GM23338 (cell line): Measurements from ENCODE around the gene BRD9. TPM values are rescaled to one million over a fixed set of nuclear protein-coding genes. Genes with fewer than 3 reads are reported as not detected.
"Not testable (repeated sequence)": the region's sequence is repeated elsewhere in the genome, so short reads cannot be mapped to it uniquely, and the experiment has no call there.

Experiments
- ATAC-seq: fragments of 200-7000 bp; cut with Tn5 transposase; 3 replicates; pipeline ENCODE4 v1.9.1; 2020
- DNase-seq: peaks from one replicate; pipeline ENCODE4 v3.0.0-alpha.2; 2015; ENCODE audit warnings: low spot score
- H2AFZ ChIP-seq: fragments of 200-600 bp; sonication (generic); 2 replicates; pipeline ENCODE4 v1.8.0; 2016; ENCODE audit warnings: antibody characterized with exemption, mild to moderate bottlenecking, moderate library complexity
- H3F3A ChIP-seq: fragments of 200-600 bp; sonication (generic); replicated peaks from 2 replicates; pipeline ENCODE4 v1.8.0; 2017; ENCODE audit warnings: antibody characterized with exemption, mixed run types, low read depth
- H3K27ac ChIP-seq: fragments of 200-600 bp; sonication (generic); 2 replicates; pipeline ENCODE4 v1.6.1; 2016; ENCODE audit warnings: low read depth
- H3K27me3 ChIP-seq: fragments of 200-600 bp; sonication (generic); 2 replicates; pipeline ENCODE4 v1.8.0; 2016; ENCODE audit warnings: mild to moderate bottlenecking, mixed run types, moderate library complexity; ENCODE audit not compliant: insufficient read depth
- H3K36me3 ChIP-seq: fragments of 200-600 bp; sonication (generic); 2 replicates; pipeline ENCODE4 v1.8.0; 2016; ENCODE audit warnings: mild to moderate bottlenecking; ENCODE audit not compliant: insufficient read depth
- H3K4me1 ChIP-seq: fragments of 200-600 bp; sonication (generic); 2 replicates; pipeline ENCODE4 v1.8.0; 2016; ENCODE audit warnings: mild to moderate bottlenecking, moderate library complexity; ENCODE audit not compliant: insufficient read depth
- H3K4me2 ChIP-seq: fragments of 200-600 bp; sonication (generic); 2 replicates; pipeline ENCODE4 v1.7.1; 2017; ENCODE audit warnings: mixed run types
- H3K4me3 ChIP-seq: fragments of 200-600 bp; sonication (generic); 2 replicates; pipeline ENCODE4 v1.6.1; 2016; ENCODE audit warnings: mixed run types
- H3K79me2 ChIP-seq: fragments of 200-600 bp; sonication (generic); replicated peaks from 2 replicates; pipeline ENCODE4 v1.8.0; 2017; ENCODE audit warnings: mild to moderate bottlenecking; ENCODE audit not compliant: insufficient read depth
- H3K9me2 ChIP-seq: fragments of 200-600 bp; sonication (generic); 2 replicates; pipeline ENCODE4 v1.8.0; 2017; ENCODE audit not compliant: insufficient read depth
- H4K20me1 ChIP-seq: fragments of 200-600 bp; sonication (generic); replicated peaks from 2 replicates; pipeline ENCODE4 v1.8.0; 2017; ENCODE audit warnings: mild to moderate bottlenecking; ENCODE audit not compliant: insufficient read depth
- H3K27ac Mint-ChIP-seq: 2 replicates; pipeline ENCODE4 v1.8.0; 2020; ENCODE audit warnings: inconsistent platforms, mild to moderate bottlenecking, moderate library complexity, mixed read lengths
- H3K27me3 Mint-ChIP-seq: 3 replicates; pipeline ENCODE4 v1.8.0; 2022; ENCODE audit warnings: low read depth, mild to moderate bottlenecking, moderate library complexity, mixed read lengths, inconsistent platforms; ENCODE audit not compliant: insufficient read depth, poor library complexity
- H3K36me3 Mint-ChIP-seq: 3 replicates; pipeline ENCODE4 v1.8.0; 2021; ENCODE audit warnings: low read depth, mild to moderate bottlenecking, inconsistent platforms, moderate library complexity, mixed read lengths
- H3K4me1 Mint-ChIP-seq: 3 replicates; pipeline ENCODE4 v1.8.0; 2020; ENCODE audit warnings: mild to moderate bottlenecking, inconsistent platforms, mixed read lengths
- H3K4me3 Mint-ChIP-seq: 3 replicates; pipeline ENCODE4 v1.8.0; 2021; ENCODE audit warnings: moderate library complexity, mild to moderate bottlenecking, inconsistent platforms, mixed read lengths
- H3K9me3 Mint-ChIP-seq: 3 replicates; pipeline ENCODE4 v1.8.0; 2020; ENCODE audit warnings: moderate library complexity, mild to moderate bottlenecking, inconsistent platforms, mixed read lengths
- CREB1 ChIP-seq: fragments of 250-450 bp; sonication (Bioruptor Pico); IDR thresholded peaks from 2 replicates; pipeline ENCODE4 v1.5.0; 2020; ENCODE audit warnings: low read depth, mild to moderate bottlenecking, moderate library complexity
- EZH2 ChIP-seq: fragments of 200-600 bp; sonication (generic); IDR thresholded peaks from one replicate; pipeline ENCODE4 v1.8.0; 2017; ENCODE audit warnings: antibody characterized with exemption, mild to moderate bottlenecking, low read depth; ENCODE audit not compliant: unreplicated experiment
- EZH2phosphoT487 ChIP-seq: fragments of 200-600 bp; sonication (generic); IDR thresholded peaks from one replicate; pipeline ENCODE4 v1.8.1; 2018; ENCODE audit warnings: antibody characterized with exemption; ENCODE audit not compliant: unreplicated experiment
- JUNB ChIP-seq: IDR thresholded peaks from one replicate; pipeline ENCODE4 v1.6.1; 2016; ENCODE audit warnings: antibody characterized with exemption; ENCODE audit not compliant: unreplicated experiment
- NANOG ChIP-seq: IDR thresholded peaks from 2 replicates; pipeline ENCODE4 v1.6.1; 2016; ENCODE audit warnings: antibody characterized with exemption, borderline replicate concordance
- POLR2AphosphoS5 ChIP-seq: IDR thresholded peaks from 2 replicates; pipeline ENCODE4 v1.6.1; 2016; ENCODE audit warnings: antibody characterized with exemption, low read depth
- STAT1 ChIP-seq: IDR thresholded peaks from one replicate; pipeline ENCODE4 v1.6.1; 2016; ENCODE audit warnings: antibody characterized with exemption; ENCODE audit not compliant: unreplicated experiment
- ZNF114 ChIP-seq: fragments of 250-450 bp; sonication (Bioruptor Pico); IDR thresholded peaks from 2 replicates; pipeline ENCODE4 v1.5.0; 2020; ENCODE audit warnings: mild to moderate bottlenecking, moderate library complexity
- ZNF331 ChIP-seq: fragments of 250-450 bp; sonication (Bioruptor Pico); IDR thresholded peaks from 2 replicates; pipeline ENCODE4 v1.5.0; 2020; ENCODE audit warnings: low read depth, mild to moderate bottlenecking, moderate library complexity
- polyA plus RNA-seq: library from polyadenylated mRNA; unstranded; fragments of >200 nt; fragmentation: Nextera tagmentation; extraction: Ambion mirVana; gene quantifications from 2 replicates; pipeline ENCODE4 v1.2.1, GENCODE V29; 2016
- total RNA-seq: library from RNA; depleted of rRNA; stranded (reverse); fragments of >200 nt; shearing (Covaris generic); gene quantifications from 2 replicates; pipeline ENCODE4 v1.2.3, GENCODE V29; 2014
- TF ChIP-seq, protein P1 (sequence below): IDR thresholded peaks from one replicate; pipeline ENCODE4 v1.6.1; 2018; ENCODE audit warnings: antibody characterized with exemption; ENCODE audit not compliant: unreplicated experiment
- TF ChIP-seq, protein P2 (sequence below): fragments of 250-450 bp; sonication (Bioruptor Pico); IDR thresholded peaks from 2 replicates; pipeline ENCODE4 v1.5.0; 2020; ENCODE audit warnings: mild to moderate bottlenecking, moderate library complexity
- TF ChIP-seq, protein P3 (sequence below): IDR thresholded peaks from 2 replicates; pipeline ENCODE4 v1.6.1; 2016; ENCODE audit warnings: antibody characterized with exemption

Gene BRD9
- total and polyA plus RNA-seq, 2 experiments from 2014 or later, result 32.9 to 54.7 TPM

DNA sequence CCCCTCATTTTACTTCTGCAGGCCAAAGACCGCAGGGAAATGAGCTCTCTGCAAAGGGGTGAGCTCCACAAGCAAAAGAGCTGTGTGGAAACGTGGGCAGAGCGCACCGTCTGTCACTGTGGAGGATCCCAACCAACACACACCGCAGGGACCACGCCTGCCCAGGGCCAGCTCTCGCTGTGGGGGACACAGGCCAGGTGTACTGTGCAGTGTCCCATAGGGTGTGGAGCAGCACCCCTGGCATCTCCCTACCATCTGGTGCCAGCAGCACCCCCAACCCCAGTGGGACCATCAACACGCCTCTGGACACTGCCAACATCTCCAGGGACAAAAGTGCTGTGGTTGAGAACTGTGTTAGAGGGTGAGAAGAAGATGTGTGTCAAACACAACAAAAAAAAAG is 13.9 kb downstream of the BRD9 start:
- not testable (repeated sequence) for ATAC-seq, H3K4me1 Mint-ChIP-seq, H2AFZ ChIP-seq, H3K27ac ChIP-seq, H3K27me3 ChIP-seq, H3F3A ChIP-seq, H3K9me2 ChIP-seq, H3K27ac Mint-ChIP-seq, DNase-seq, H3K4me3 ChIP-seq, H3K4me1 ChIP-seq, H3K4me3 Mint-ChIP-seq, H3K9me3 Mint-ChIP-seq, H3K4me2 ChIP-seq
- Mint-ChIP-seq H3K27me3 (peaks cover 17% of the 10 kb centered on the region), H3K36me3 (peaks cover 79% of the 10 kb centered on the region)
- Histone ChIP-seq H3K36me3 (peaks cover 34% of the 10 kb centered on the region), H3K79me2 (peaks cover 45% of the 10 kb centered on the region), H4K20me1 (peaks cover 27% of the 10 kb centered on the region)

DNA sequence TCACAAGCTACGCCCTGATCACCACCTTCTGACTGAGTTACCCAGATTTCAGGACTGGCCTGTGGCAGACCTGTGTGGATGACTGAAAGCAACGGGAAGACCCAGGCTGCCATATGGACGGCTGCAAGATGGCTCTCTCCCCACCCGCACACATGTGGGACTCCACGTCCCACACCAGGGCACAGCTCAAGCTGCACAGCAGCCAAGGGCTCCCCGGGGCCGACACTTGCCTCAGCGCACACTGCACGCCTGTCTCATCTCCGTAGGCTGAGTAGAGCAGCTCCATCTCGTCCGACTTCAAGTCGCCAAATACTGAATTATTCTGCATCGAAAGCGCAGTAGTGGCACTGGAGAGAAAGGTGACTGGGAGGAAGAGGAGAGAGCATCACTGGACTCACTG is 14.5 kb downstream of the BRD9 start:
- H3K4me1 ChIP-seq, result no peaks in the 10 kb centered on the region
- H3K27me3 ChIP-seq, result no peaks in the 10 kb centered on the region
- no peaks in the 10 kb centered on the region; the same call in 2 of the 3 replicates for H3K4me1 Mint-ChIP-seq
- no peak for DNase-seq
- no peak overlapping the region for H2AFZ ChIP-seq
- peaks cover 17% of the 10 kb centered on the region for H3K27me3 Mint-ChIP-seq
- peaks cover 6% of the 10 kb centered on the region for H3K9me3 Mint-ChIP-seq
- H3K79me2 ChIP-seq, result peaks cover 40% of the 10 kb centered on the region
- peaks cover 28% of the 10 kb centered on the region for H3K36me3 ChIP-seq
- H3K27ac ChIP-seq, result no peak overlapping the region
- H3K4me3 Mint-ChIP-seq, result no peak overlapping the region
- H4K20me1 ChIP-seq, result peaks cover 23% of the 10 kb centered on the region
- H3K9me2 ChIP-seq, result no peaks in the 10 kb centered on the region
- H3K36me3 Mint-ChIP-seq, result peaks cover 79% of the 10 kb centered on the region
- no peak overlapping the region for H3K4me2 ChIP-seq
- H3F3A ChIP-seq, result peaks cover 3% of the 10 kb centered on the region; the same call in 1 of the 2 replicates
- no peak overlapping the region for H3K4me3 ChIP-seq
- H3K27ac Mint-ChIP-seq, result no peak overlapping the region
- no peak for ATAC-seq
- no peak for TF ChIP-seq ZNF114 (CRISPR knock-in tag)
- TF ChIP-seq POLR2AphosphoS5, result no peak
- TF ChIP-seq NANOG, result no peak
- no peak for TF ChIP-seq ZNF331 (CRISPR knock-in tag)
- TF ChIP-seq JUNB, result no peak
- no peak for TF ChIP-seq EZH2
- TF ChIP-seq, protein P1, sequence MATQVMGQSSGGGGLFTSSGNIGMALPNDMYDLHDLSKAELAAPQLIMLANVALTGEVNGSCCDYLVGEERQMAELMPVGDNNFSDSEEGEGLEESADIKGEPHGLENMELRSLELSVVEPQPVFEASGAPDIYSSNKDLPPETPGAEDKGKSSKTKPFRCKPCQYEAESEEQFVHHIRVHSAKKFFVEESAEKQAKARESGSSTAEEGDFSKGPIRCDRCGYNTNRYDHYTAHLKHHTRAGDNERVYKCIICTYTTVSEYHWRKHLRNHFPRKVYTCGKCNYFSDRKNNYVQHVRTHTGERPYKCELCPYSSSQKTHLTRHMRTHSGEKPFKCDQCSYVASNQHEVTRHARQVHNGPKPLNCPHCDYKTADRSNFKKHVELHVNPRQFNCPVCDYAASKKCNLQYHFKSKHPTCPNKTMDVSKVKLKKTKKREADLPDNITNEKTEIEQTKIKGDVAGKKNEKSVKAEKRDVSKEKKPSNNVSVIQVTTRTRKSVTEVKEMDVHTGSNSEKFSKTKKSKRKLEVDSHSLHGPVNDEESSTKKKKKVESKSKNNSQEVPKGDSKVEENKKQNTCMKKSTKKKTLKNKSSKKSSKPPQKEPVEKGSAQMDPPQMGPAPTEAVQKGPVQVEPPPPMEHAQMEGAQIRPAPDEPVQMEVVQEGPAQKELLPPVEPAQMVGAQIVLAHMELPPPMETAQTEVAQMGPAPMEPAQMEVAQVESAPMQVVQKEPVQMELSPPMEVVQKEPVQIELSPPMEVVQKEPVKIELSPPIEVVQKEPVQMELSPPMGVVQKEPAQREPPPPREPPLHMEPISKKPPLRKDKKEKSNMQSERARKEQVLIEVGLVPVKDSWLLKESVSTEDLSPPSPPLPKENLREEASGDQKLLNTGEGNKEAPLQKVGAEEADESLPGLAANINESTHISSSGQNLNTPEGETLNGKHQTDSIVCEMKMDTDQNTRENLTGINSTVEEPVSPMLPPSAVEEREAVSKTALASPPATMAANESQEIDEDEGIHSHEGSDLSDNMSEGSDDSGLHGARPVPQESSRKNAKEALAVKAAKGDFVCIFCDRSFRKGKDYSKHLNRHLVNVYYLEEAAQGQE, result no peak
- TF ChIP-seq, protein P2, sequence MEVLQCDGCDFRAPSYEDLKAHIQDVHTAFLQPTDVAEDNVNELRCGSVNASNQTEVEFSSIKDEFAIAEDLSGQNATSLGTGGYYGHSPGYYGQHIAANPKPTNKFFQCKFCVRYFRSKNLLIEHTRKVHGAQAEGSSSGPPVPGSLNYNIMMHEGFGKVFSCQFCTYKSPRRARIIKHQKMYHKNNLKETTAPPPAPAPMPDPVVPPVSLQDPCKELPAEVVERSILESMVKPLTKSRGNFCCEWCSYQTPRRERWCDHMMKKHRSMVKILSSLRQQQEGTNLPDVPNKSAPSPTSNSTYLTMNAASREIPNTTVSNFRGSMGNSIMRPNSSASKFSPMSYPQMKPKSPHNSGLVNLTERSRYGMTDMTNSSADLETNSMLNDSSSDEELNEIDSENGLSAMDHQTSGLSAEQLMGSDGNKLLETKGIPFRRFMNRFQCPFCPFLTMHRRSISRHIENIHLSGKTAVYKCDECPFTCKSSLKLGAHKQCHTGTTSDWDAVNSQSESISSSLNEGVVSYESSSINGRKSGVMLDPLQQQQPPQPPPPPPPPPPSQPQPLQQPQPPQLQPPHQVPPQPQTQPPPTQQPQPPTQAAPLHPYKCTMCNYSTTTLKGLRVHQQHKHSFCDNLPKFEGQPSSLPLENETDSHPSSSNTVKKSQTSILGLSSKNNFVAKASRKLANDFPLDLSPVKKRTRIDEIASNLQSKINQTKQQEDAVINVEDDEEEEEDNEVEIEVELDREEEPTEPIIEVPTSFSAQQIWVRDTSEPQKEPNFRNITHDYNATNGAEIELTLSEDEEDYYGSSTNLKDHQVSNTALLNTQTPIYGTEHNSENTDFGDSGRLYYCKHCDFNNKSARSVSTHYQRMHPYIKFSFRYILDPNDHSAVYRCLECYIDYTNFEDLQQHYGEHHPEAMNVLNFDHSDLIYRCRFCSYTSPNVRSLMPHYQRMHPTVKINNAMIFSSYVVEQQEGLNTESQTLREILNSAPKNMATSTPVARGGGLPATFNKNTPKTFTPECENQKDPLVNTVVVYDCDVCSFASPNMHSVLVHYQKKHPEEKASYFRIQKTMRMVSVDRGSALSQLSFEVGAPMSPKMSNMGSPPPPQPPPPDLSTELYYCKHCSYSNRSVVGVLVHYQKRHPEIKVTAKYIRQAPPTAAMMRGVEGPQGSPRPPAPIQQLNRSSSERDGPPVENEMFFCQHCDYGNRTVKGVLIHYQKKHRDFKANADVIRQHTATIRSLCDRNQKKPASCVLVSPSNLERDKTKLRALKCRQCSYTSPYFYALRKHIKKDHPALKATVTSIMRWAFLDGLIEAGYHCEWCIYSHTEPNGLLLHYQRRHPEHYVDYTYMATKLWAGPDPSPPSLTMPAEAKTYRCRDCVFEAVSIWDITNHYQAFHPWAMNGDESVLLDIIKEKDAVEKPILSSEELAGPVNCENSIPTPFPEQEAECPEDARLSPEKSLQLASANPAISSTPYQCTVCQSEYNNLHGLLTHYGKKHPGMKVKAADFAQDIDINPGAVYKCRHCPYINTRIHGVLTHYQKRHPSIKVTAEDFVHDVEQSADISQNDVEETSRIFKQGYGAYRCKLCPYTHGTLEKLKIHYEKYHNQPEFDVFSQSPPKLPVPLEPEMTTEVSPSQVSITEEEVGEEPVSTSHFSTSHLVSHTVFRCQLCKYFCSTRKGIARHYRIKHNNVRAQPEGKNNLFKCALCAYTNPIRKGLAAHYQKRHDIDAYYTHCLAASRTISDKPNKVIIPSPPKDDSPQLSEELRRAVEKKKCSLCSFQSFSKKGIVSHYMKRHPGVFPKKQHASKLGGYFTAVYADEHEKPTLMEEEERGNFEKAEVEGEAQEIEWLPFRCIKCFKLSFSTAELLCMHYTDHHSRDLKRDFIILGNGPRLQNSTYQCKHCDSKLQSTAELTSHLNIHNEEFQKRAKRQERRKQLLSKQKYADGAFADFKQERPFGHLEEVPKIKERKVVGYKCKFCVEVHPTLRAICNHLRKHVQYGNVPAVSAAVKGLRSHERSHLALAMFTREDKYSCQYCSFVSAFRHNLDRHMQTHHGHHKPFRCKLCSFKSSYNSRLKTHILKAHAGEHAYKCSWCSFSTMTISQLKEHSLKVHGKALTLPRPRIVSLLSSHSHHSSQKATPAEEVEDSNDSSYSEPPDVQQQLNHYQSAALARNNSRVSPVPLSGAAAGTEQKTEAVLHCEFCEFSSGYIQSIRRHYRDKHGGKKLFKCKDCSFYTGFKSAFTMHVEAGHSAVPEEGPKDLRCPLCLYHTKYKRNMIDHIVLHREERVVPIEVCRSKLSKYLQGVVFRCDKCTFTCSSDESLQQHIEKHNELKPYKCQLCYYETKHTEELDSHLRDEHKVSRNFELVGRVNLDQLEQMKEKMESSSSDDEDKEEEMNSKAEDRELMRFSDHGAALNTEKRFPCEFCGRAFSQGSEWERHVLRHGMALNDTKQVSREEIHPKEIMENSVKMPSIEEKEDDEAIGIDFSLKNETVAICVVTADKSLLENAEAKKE, result no peak
- TF ChIP-seq, protein P3, sequence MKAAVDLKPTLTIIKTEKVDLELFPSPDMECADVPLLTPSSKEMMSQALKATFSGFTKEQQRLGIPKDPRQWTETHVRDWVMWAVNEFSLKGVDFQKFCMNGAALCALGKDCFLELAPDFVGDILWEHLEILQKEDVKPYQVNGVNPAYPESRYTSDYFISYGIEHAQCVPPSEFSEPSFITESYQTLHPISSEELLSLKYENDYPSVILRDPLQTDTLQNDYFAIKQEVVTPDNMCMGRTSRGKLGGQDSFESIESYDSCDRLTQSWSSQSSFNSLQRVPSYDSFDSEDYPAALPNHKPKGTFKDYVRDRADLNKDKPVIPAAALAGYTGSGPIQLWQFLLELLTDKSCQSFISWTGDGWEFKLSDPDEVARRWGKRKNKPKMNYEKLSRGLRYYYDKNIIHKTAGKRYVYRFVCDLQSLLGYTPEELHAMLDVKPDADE, result no peak
- TF ChIP-seq STAT1, result no peak
- TF ChIP-seq EZH2phosphoT487, result no peak
- no peak for TF ChIP-seq CREB1 (CRISPR knock-in tag)
